A172 (cell line): ENCODE data around the gene CD58. TPM values are rescaled to one million over a fixed set of nuclear protein-coding genes. Genes with fewer than 3 reads are reported as not detected.
A peak's percentile ranks its signal among the peaks of the same experiment; 100 is the strongest.

Experiments
- DNase-seq: peaks from one replicate; pipeline ENCODE4 v3.0.0-alpha.2; 2015; ENCODE audit warnings: low spot score
- total RNA-seq: library from RNA; depleted of rRNA; stranded (reverse); fragments of >200 nt; shearing (Covaris generic); gene quantifications from 2 replicates; pipeline ENCODE4 v1.2.3, GENCODE V29; 2014

CD58 gene
- total RNA-seq, 1 experiment from 2014 or later: 42.4 TPM

DNA sequence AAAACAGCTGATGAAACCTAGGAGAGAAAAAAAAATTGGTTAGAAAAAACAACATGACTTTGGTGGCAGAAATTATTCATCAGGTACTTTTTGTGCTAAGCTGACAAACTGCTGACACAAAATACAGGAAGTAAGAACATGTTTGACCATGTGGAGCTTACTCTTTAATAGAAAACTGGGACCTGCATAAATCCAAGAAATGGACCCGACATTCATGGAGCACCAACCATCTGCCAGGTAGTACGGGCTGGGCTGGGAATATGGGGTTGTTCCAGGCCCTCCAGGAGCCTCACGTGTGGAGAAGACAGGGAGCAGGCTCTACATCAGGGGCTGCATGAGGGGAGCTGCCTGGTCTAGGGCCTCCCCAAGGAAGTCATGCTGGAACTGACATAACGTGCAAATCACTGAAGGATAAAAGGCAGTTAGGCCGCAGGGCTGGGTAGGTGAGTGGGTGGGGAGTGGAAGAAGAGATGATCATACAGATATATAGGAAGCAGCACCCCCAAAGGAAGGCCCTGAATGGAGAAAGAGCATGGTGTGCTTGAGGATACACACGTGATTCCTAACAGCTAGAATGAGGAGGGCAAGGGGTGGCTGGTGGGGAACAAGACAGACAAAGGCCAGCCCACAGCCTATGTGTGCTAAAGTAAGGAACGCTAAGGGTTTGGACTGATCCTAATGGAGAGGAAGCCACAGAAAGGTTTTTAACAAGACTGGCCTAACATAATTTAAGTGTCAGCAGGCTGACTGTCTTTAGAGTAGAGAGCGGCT lies 26.1 kb downstream of the CD58 start:
- DNase-seq: no peak

DNA sequence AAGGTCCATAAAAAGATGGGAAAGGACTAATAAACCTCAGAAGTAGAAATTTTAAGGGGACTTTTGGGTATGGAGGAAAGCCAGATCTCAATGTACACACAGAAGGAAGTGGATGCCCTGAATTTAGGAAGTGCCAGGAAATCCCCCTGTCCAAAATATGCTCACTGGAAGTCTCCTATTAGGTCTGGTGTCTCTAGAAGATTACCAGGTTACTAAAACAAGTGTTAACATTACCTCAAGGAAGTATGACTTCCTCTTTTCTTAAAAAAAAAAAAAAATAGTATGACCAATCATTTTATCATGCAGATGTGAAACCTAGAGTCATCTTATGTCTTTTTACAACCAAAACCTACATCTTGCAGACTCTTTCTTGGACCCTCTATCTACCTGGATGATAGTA lies 30.7 kb downstream of the CD58 start:
- DNase-seq: no peak

DNA sequence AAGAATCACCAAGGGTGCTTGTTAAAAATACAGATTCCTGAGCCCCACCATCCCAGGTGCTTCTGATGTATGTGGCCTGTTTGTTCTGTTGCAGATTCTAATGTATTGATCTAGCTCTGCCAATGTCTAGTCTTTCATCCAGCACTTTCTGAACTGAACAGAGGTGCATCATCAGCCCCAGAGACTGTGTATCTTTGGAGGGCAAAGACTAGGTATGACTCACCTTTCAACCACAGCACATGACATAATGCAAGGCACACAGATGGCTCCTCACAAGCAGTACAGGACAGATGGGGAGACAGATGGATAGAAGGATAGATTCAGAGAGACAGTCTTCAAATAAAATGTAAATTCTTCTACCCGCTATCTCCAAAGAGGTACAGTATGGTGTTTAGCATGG lies 32.3 kb downstream of the CD58 start:
- DNase-seq: peak; percentile 46

DNA sequence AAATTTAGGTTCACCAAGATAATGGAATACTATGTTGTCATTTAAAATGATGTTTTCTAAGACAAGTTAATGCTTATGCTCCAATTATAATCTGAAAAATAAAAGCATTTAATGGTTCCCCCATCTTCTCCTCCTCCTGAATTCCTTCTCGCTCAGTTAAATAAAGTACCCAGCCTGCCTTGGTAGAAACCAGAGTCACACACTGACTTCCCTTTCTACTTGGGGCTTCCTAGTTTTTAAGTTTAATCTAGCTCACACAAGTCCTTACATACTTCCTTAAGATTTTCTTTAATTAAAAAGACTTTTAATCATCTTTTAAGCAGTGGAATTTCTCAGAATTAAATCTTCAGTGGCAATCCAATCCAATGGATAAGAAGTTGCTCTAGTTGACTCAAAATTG lies 32.9 kb downstream of the CD58 start:
- no peak for DNase-seq

DNA sequence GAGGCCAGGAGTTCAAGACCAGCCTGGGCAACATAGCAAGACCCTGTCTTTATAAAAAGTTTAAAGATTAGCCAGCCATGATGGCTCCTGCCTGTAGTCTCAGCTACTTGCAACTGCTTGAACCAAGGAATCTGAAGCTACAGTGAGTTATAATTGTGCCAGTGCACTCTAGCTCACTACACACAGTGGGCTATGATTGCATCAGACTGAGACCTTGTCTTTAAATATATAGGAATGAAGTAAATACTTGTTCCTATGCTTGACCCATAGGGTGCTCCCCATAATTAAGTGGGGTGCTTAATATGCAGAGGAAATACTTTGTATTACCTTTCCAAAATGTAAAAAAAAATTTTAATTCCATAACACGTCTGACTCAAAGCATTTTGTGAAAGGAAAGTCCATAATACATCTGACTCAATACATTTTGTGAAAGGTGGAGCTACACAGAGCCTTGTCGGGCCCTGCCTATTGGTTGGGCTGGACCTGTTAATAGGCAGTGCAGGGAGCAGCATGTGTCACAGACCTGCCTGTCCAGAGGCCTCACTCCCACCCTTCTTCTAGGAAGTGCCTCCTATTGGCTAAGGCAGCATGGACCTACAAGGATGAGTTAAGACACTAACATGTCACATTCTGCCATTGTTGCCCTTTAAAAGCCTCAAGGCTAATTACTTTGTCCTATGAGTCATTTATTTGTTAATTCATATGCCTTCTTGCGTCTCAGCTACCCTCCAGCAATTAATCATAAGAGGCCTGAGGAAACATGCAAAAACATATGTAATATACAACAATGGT lies 33.6 kb downstream of the CD58 start:
- DNase-seq: peak; percentile 54

DNA sequence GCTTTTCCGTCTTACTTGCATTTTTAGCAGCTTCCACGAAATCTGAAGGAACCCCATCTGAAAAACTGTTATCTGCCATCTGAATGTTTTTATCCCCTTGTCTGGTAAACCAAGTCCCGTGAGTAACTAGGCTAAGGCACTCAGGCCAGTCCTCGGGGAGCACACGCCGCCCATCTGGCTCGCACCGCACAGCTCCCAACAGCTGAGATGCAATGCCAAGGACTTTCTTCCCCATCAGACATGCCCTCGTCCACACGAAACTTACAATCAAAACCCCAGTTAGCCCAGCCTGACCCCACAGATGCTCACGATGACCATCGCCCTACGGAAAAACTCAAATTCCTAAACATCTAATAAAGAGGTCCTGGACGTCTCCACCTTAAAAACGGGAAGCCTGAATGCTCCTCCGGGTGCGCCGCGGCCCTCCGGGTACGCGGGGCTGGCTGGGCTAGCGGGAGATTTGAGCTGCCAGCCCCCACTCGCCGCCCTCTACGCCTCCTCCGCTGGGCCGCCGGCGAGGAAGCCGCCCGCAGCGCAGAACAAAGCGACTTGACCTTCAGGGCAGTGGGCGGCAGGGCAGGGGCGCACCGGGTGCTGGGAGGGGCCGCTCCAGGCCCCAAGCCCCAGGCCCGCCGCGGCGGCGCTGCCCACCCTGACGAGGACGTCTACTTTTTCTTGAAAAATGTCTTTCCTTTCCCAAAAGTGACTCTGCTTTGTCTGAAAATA lies 36.6 kb downstream of the CD58 start:
- no peak for DNase-seq

DNA sequence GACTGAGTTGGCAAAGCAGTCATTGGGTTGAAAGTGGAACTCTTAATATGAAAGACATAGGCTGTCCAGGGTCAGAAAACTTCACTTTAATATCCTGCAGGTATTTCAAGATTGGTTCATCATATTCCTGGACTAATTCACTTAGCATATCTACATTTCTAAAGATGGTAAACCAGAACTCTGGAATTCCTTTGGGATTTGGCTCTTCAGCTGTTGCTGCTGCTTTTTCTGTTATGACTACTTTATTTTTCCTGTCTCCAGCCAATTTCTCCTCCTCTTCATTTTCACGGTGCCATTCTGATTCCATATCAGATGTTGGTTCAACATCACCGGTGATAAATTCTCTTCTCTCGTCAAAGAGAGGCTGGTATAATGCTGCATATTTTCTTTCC lies 37.4 kb downstream of the CD58 start:
- no peak for DNase-seq

DNA sequence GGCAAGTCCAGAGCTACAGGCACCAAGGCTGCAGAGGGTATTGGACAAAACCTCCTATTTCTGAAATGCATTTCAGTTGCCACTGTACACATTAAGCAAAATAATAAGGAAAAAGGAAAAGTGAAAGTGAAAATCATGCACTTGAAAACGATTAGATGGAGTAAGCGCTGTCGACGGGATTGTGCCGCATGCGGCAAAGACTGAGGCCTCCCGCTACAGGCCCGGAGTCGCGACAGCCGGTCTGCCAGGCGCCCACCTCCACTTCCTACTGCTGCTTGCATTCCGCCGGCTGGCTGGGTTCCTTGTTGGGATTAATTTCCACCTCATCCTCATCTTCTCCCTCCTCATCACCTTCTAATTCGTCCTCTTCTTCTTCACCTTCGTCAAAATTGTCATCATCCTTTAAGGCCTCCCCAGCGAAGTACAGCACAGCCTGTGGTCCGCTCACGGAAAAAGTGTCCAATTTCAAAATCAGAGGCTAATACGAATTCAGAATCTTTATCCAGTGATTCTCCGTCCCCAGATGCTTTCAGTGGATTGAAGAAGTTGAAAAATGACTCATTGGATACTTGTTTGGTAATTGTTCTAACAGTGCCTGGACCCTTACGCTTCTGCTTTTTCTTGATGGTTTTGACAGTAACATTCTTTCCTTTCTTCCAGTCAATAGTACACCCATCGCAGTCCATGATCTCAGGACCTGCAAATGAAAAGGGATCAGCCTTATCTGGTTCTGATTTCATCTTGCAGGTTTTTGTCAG lies 38.0 kb downstream of the CD58 start:
- DNase-seq: no peak

DNA sequence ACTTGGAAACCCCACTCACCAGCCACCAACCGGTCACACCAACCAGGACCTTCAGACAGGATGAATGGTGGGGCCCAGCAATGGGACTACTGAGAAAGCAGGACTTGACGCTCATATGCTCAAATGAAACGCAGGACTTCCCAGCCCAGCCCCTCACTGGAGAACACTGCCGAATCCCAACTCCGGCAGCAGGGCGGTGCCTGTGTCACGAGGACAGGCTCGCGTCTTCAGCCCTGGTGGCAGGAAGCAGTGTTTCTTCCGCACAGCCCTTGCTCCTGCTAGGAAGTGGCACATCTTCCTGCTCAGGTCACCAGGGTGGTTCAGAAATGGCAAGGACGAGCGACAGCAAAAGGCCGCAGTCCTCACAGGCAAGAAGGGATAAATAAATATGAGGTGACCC lies 38.9 kb downstream of the CD58 start:
- DNase-seq: no peak

DNA sequence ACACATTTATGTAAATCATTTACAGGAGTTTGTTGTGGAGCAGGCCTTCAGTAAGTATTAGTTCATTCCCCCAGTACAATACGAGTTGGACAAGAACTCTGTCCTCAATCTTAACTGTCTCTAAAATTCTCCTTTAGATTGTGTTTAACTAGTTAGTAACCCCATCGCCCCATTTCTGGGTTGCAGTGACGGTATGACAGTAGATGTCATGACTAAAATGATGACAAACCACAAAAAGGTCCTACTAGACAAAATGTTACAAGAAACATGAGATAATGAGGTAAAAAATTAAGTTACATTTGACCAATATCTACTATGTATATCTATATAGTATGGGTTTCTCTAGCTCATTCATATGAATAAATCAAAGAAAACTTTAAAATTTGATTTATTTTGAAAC lies 41.1 kb downstream of the CD58 start:
- DNase-seq: no peak

DNA sequence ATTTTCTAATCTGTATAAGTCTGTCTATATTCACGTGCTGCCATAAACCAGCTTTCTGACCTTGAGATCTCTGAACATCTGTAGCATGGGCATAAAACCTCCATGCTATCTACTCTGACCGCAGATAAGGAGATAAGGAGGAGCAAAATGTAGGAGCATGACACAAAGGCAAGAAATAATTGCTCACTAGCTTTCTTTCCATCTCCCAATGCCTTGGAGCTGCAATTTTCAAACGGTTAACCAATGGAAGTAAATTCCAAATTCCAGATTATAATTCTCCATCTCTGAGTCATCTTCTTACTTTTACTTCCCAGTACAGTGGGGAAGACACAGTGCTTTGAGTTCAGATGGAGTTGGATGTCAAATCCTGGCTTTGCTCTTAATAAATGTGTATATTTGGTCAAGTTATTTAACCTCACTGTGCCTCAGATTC lies 41.6 kb downstream of the CD58 start:
- peak; percentile 36 for DNase-seq

DNA sequence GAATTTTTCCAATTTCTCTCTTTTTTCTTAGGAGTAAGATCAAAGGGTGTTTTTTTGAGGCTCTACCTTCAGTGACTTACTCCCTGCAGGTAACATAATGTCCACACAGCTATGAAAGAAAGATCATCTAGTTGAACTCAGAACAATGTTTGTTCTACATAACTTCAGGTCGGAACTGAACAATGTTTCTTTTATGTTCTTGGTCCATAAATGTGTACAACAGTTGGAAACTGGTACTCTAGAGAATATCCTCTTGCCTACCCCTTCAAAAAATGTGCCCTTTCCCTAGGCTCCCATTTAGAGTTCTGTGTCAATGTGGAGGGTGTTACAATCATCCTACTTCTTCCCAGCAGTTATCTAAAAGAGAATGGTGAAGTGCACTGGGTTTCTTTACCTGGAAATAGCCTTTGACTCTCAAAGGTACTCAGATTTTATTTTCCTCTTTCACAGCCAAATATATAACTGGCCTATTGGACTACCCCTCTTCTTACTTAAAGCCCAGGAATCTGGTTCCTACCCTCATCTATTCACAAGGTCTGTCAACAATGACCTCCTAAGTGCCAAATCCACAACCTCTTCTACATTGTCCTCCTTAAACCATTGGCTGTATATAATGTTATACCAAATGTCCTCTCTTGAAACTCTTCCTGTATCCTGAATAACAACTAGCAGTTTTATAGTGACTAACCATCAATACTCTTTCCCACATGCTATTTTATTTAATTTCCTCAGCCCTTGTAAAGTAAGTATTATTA lies 42.3 kb downstream of the CD58 start:
- no peak for DNase-seq

DNA sequence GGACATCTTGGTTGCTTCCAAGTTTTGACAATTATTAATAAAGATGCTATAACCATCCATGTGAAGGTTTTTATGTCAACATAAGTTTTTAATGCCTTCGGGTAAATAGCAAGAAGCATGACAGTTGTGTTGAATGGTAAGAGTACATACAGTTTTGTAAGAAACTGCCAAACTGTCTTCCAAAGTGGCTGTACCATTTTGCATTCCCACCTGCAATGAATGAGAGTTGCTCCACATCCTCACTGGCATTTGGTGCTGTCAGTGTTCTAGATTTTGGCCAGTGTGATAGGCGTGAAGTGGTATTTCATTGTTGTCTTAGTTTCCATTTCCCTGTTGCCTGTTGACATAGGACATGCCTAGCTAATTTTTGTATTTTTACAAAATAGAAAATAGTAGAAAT lies 45.4 kb downstream of the CD58 start:
- no peak for DNase-seq

DNA sequence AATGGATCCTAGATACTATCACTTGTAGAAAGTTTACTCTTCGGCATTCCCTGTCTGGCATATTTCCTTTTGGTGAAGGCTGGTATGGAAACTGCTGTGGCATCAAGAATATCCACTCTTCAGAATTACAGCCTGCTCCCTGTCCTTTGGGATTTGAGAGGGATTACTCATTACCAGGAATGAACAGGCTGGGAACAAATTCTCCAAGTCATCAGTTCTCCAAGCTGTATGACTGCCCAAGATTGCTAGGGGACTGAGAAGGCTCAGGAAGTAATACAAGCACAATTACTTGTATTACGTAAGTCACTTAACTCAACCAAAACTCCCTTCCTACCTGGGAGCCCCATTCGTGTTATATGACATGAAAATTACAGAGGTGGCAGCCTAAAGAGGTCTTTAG lies 49.6 kb downstream of the CD58 start:
- DNase-seq: peak; percentile 42

DNA sequence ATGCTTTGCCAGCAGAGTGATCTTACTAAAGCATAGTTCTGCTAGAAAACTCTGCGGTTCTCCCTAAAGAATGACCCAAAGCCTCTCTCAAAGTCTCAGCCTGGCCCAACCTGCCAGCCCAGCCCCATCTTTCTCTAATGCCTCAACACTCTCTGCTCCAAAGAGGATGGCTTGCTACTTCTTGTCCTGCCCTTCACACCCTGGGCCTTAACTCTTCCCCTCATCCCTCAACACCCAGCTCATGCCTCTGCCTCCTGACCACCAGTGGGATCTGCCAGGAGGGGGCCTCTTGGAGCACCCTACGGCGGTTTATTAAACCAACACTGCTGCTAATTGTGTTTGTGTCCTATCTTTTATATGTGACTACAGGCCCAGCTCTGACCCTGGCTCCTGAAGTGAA lies 52.4 kb downstream of the CD58 start:
- no peak for DNase-seq

DNA sequence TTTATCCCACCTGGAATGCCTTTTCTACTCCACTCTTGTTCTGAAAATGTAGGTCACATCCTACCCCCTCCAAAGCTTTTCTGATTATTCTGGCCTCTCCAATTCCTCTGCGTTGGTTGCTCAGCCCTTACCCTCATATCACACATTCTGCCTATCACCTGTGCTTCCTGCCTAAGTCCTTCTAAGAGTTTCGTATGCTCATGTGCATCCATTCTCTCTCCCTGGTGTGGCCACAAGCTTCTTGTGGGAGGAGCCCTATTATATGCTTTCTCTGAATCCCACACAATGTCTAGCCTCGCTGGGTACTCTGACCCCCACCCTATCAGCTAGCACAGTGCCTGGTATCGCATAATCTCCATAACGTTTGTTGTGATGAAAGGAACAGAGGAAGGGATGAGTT lies 54.2 kb downstream of the CD58 start:
- DNase-seq: no peak

DNA sequence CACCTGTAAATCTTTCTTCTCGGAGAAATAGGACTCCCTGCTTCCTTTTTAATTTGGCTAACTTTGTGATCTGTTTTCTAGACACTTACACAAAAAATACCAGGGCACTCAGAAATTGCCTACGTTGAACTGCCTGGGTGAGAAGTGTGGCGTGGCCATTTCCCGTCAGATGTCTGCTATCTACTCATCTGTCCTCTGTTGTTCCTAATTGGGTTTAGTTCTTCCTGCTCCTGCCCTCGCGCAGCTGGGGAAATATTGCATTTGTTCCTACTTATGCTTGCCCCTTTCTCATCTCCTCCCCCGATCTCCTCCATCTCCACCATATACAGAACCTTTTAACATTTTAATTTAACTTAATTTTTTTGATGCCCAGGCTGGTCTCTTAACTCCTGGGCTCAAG lies 55.1 kb downstream of the CD58 start:
- DNase-seq: no peak

DNA sequence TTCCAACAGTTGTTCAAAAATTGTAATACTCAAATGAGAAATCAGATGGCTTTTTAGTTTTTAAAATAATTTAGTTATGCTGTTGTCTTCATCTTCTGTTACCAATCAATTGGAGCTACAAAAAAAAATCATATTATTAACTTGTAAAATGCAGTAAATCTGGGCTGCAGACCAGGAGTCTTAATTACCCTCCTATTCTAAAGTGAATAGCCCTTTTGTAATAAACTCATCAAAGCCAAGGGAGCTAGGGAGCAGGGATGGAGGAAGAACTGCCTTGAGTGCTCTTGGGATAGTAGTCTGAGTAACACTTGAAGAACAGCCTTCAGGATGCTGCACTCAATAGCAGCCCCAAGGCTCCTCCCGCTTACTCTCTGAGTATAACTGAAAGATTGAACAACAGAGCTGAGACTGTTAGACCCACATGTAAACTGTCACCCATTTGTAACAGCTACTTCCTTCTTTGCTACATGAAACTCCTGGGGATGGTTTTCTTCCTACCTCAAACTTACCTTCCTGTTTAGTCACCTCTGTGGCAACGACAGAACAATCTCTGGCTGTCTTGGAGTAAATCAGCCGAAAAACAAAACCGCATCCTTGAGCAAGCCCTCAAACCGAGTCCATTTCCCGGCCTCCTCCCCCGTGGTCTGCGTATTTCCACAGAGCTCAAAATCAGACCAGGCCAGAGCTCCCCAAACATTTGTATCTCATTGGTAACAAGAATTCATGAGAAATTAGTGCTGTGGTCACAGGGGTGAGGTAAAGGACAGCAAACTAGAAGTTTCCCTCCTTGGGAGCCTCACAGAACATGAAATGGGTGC lies 55.9 kb downstream of the CD58 start:
- no peak for DNase-seq

DNA sequence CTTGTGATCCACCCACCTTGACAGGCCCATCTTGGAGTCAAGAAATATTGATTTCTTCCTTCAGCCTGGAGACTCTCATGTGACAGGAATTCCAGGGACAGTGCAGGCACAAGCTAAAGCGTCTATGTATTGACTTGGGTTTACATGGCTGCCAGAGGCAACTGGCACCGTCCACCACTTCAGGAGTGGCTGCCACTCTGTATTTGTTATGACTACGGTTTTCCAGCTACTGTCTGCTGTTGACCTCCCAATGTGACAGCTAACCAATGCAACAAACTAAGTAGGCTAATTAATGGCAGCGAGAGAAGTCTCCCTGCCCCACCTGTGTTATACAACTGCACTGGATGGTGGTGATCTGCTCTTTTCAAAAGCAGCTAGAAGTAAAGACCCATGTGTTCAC lies 56.9 kb downstream of the CD58 start:
- DNase-seq: no peak

DNA sequence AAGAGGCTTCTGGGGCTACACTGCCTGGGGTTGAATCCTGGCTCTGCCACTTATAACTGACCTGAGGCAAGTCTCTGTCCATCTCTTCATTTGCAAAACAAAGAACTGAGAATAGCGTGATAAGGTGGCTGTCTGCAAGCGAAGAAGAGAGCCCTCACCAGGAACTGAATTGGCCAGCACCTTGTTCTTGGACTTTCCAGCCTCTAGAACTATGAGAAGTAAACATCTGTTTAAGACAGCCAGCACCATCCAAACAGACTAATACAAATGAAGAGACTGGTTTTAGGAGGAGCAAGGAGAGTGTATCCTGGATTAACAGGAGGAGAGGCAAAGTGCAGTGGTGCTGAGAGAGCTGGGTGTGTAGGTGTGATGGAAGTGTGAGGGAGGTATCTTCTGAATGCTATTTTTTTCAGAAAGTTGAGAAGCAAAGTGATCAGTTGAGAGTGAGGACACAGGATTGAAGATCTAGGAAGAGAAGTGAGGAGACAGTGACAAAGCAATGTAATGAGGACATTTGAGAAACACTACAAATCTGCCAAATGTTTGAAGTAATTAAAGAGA lies 59.3 kb downstream of the CD58 start:
- no peak for DNase-seq
